IMR-90 (cell line): Measurements from ENCODE around the gene RBMS3. TPM values are rescaled to one million over a fixed set of nuclear protein-coding genes. Genes with fewer than 3 reads are reported as not detected.

Experiments used
- ATAC-seq: fragments of 200-7000 bp; cut with Tn5 transposase; 2 replicates; pipeline ENCODE4 v1.9.1; 2020; ENCODE audit warnings: low read depth, mild to moderate bottlenecking, moderate library complexity
- BruUV-seq: library from RNA; stranded (reverse); fragments of 400-500 nt; replicated peaks from 2 replicates; lab custom pipeline; 2021; lab: Mats Ljungman, UMichigan
- CTCF ChIA-PET: fragments of 300-600 bp; formaldehyde crosslinking; extraction: SDS; loops from one replicate; lab custom pipeline; 2021; ENCODE audit warnings: antibody characterized with exemption; lab: Yijun Ruan, JAX
- POLR2A ChIA-PET: fragments of 300-600 bp; sonication (Branson Sonifier 250); formaldehyde crosslinking; loops from one replicate; lab custom pipeline; 2022; ENCODE audit warnings: antibody characterized with exemption; ENCODE audit not compliant: unreplicated experiment; lab: Charles Lee
- DNase-seq: peaks from one replicate; pipeline ENCODE4 v3.0.0; 2013
- H2AFZ ChIP-seq: replicated peaks from 2 replicates; pipeline ENCODE3; 2013; ENCODE audit warnings: low read length, mild to moderate bottlenecking; ENCODE audit not compliant: poor library complexity
- H2AK5ac ChIP-seq: 2 replicates; pipeline ENCODE4 v1.6.1; 2013; ENCODE audit warnings: low read depth, low read length, inconsistent platforms
- H2AK9ac ChIP-seq: replicated peaks from 2 replicates; pipeline ENCODE3; 2013; ENCODE audit warnings: mild to moderate bottlenecking, low read depth, low read length, moderate library complexity; ENCODE audit not compliant: poor library complexity
- H2BK120ac ChIP-seq: 2 replicates; pipeline ENCODE4 v1.6.1; 2013; ENCODE audit warnings: low read depth, low read length, inconsistent platforms
- H2BK15ac ChIP-seq: 3 replicates; pipeline ENCODE4 v1.6.1; 2013; ENCODE audit warnings: low read depth, low read length, inconsistent platforms
- H2BK20ac ChIP-seq: 2 replicates; pipeline ENCODE4 v1.6.1; 2013; ENCODE audit warnings: low read depth, mild to moderate bottlenecking, inconsistent platforms, low read length, moderate library complexity
- H2BK5ac ChIP-seq: 2 replicates; pipeline ENCODE4 v1.6.1; 2013; ENCODE audit warnings: mild to moderate bottlenecking, low read depth, low read length, inconsistent platforms; ENCODE audit not compliant: poor library complexity, severe bottlenecking
- H3K14ac ChIP-seq: replicated peaks from 2 replicates; pipeline ENCODE4 v1.6.1; 2013; ENCODE audit warnings: low read depth, low read length, inconsistent platforms
- H3K18ac ChIP-seq: 2 replicates; pipeline ENCODE4 v1.6.1; 2013; ENCODE audit warnings: low read depth, low read length, control low read depth
- H3K23ac ChIP-seq: 2 replicates; pipeline ENCODE4 v1.6.1; 2013; ENCODE audit warnings: low read depth, low read length, inconsistent platforms
- H3K27ac ChIP-seq: 2 replicates; pipeline ENCODE4 v1.5.1; 2013; ENCODE audit warnings: mild to moderate bottlenecking, control low read depth, low read length; ENCODE audit not compliant: insufficient read depth
- H3K27me3 ChIP-seq: 2 replicates; pipeline ENCODE4 v1.6.1; 2013; ENCODE audit warnings: low read length; ENCODE audit not compliant: control insufficient read depth, insufficient read depth
- H3K36me3 ChIP-seq: 2 replicates; pipeline ENCODE4 v1.6.1; 2013; ENCODE audit warnings: low read length, mixed read lengths; ENCODE audit not compliant: control insufficient read depth, insufficient read depth
- H3K4ac ChIP-seq: 2 replicates; pipeline ENCODE4 v1.6.1; 2013; ENCODE audit warnings: low read depth, low read length, inconsistent platforms
- H3K4me1 ChIP-seq: 2 replicates; pipeline ENCODE4 v1.6.1; 2013; ENCODE audit warnings: low read length, mixed read lengths; ENCODE audit not compliant: control insufficient read depth, insufficient read depth
- H3K4me2 ChIP-seq: 2 replicates; pipeline ENCODE4 v1.6.1; 2013; ENCODE audit warnings: low read depth, mild to moderate bottlenecking, control low read depth, low read length, moderate library complexity
- H3K4me3 ChIP-seq: 2 replicates; pipeline ENCODE4 v1.5.1; 2013; ENCODE audit warnings: low read depth, mild to moderate bottlenecking, control low read depth, low read length, moderate library complexity; ENCODE audit not compliant: insufficient read depth
- H3K56ac ChIP-seq: 2 replicates; pipeline ENCODE4 v1.6.1; 2013; ENCODE audit warnings: low read length, inconsistent platforms; ENCODE audit not compliant: insufficient read depth; ENCODE audit errors: extremely low read depth
- H3K79me1 ChIP-seq, 2 experiments: 2 replicates each; pipeline ENCODE4 v1.6.1; 2013; ENCODE audit warnings: low read length in 2 of 2, inconsistent platforms in 1 of 2, low read depth in 1 of 2
- H3K9ac ChIP-seq: 2 replicates; pipeline ENCODE4 v1.6.1; 2013; ENCODE audit warnings: low read depth, low read length, control low read depth
- H3K9me1 ChIP-seq: 2 replicates; pipeline ENCODE4 v1.6.1; 2013; ENCODE audit warnings: low read length, inconsistent platforms; ENCODE audit not compliant: insufficient read depth
- H3K9me3 ChIP-seq: 2 replicates; pipeline ENCODE4 v1.6.1; 2013; ENCODE audit warnings: low read length; ENCODE audit not compliant: control insufficient read depth, insufficient read depth
- H4K20me1 ChIP-seq: 2 replicates; pipeline ENCODE4 v1.6.1; 2013; ENCODE audit warnings: low read length, inconsistent platforms; ENCODE audit not compliant: insufficient read depth
- H4K5ac ChIP-seq: 2 replicates; pipeline ENCODE4 v1.6.1; 2013; ENCODE audit warnings: mild to moderate bottlenecking, low read depth, low read length, control low read depth
- H4K8ac ChIP-seq, 2 experiments: 2 replicates each; pipeline ENCODE4 v1.6.1; 2013; ENCODE audit warnings: low read depth in 2 of 2, low read length in 2 of 2, control low read depth in 1 of 2, inconsistent platforms in 1 of 2
- H4K91ac ChIP-seq: 2 replicates; pipeline ENCODE4 v1.6.1; 2013; ENCODE audit warnings: low read depth, low read length, inconsistent platforms; ENCODE audit not compliant: insufficient read depth
- BHLHE40 ChIP-seq: fragments of 150-350 bp; IDR thresholded peaks from 2 replicates; pipeline ENCODE4 v1.6.1; 2016; ENCODE audit warnings: mild to moderate bottlenecking, low read depth, low read length
- CEBPB ChIP-seq: IDR thresholded peaks from 2 replicates; pipeline ENCODE4 v1.6.1; 2012; ENCODE audit warnings: low read depth, low read length, improper control_type of control experiment
- CHD1 ChIP-seq: IDR thresholded peaks from 2 replicates; pipeline ENCODE4 v1.6.1; 2012; ENCODE audit warnings: low read depth, low read length, improper control_type of control experiment
- CTCF ChIP-seq: conservative IDR thresholded peaks from 2 replicates; pipeline ENCODE4 v1.5.1; 2012; ENCODE audit warnings: mild to moderate bottlenecking, low read depth, low read length, improper control_type of control experiment
- ELK1 ChIP-seq: fragments of 150-350 bp; IDR thresholded peaks from 2 replicates; pipeline ENCODE4 v1.6.1; 2016; ENCODE audit warnings: low read depth, mild to moderate bottlenecking, low read length, moderate library complexity, borderline replicate concordance
- FOS ChIP-seq: fragments of 150-350 bp; IDR thresholded peaks from 2 replicates; pipeline ENCODE4 v1.6.1; 2016; ENCODE audit warnings: low read depth, low read length
- MAFK ChIP-seq: IDR thresholded peaks from 2 replicates; pipeline ENCODE4 v1.6.1; 2012; ENCODE audit warnings: low read depth, low read length, improper control_type of control experiment
- MAZ ChIP-seq: IDR thresholded peaks from 2 replicates; pipeline ENCODE4 v1.6.1; 2012; ENCODE audit warnings: low read depth, mild to moderate bottlenecking, low read length, improper control_type of control experiment, moderate library complexity, borderline replicate concordance
- MXI1 ChIP-seq: IDR thresholded peaks from 2 replicates; pipeline ENCODE4 v1.6.1; 2012; ENCODE audit warnings: low read depth, mild to moderate bottlenecking, low read length, moderate library complexity, borderline replicate concordance
- NFE2L2 ChIP-seq: fragments of 150-350 bp; IDR thresholded peaks from 2 replicates; pipeline ENCODE4 v1.6.1; 2016; ENCODE audit warnings: low read depth, mild to moderate bottlenecking, low read length
- POLR2A ChIP-seq: IDR thresholded peaks from 2 replicates; pipeline ENCODE4 v1.6.1; 2012; ENCODE audit warnings: mild to moderate bottlenecking, low read depth, low read length
- RAD21 ChIP-seq: IDR thresholded peaks from 2 replicates; pipeline ENCODE4 v1.6.1; 2012; ENCODE audit warnings: low read length, improper control_type of control experiment
- RCOR1 ChIP-seq: IDR thresholded peaks from 2 replicates; pipeline ENCODE4 v1.6.1; 2012; ENCODE audit warnings: mild to moderate bottlenecking, low read length, improper control_type of control experiment; ENCODE audit not compliant: insufficient replicate concordance
- RFX5 ChIP-seq: IDR thresholded peaks from 2 replicates; pipeline ENCODE4 v1.8.0; 2012; ENCODE audit warnings: low read depth, mild to moderate bottlenecking, low read length, moderate library complexity
- SMC3 ChIP-seq: fragments of 150-350 bp; IDR thresholded peaks from 2 replicates; pipeline ENCODE4 v1.6.1; 2016; ENCODE audit warnings: low read depth, mild to moderate bottlenecking, antibody characterized with exemption, low read length, moderate library complexity
- USF2 ChIP-seq: fragments of 150-350 bp; IDR thresholded peaks from 2 replicates; pipeline ENCODE4 v1.6.1; 2017; ENCODE audit warnings: mild to moderate bottlenecking, antibody characterized with exemption, low read length, low read depth
- WGBS, 2 experiments: methylation state at CpG; one replicate each; pipeline versions ENCODE4 v1.1.5 to v1.1.7; 2013; ENCODE audit warnings: missing lambda C conversion rate in 2 of 2; ENCODE audit not compliant: insufficient read length in 1 of 2; ENCODE audit errors: extremely low coverage in 2 of 2; 5-methylcytosine and 5-hydroxymethylcytosine counted together
- dilution Hi-C: fragments of 300-500 bp; cut with HindIII; formaldehyde crosslinking; loops from one replicate; pipeline ENCODE4 v1.14.3; 2018; ENCODE audit warnings: low sequenced_read_pairs; ENCODE audit not compliant: unreplicated experiment
- in situ Hi-C: fragments of 300-500 bp; cut with MboI; formaldehyde crosslinking; loops from 3 replicates; pipeline ENCODE4 v1.14.3; 2019; ENCODE audit warnings: low sequenced_read_pairs, inconsistent platforms, mixed read lengths
- intact Hi-C: fragments of 100-400 bp; cut with micrococcal nuclease; formaldehyde crosslinking; loops from 2 replicates; pipeline ENCODE4 v1.10.0; 2022
- polyA plus RNA-seq, 3 experiments: library from polyadenylated mRNA; depleted of rRNA; stranded (reverse); fragments of >200 nt; gene quantifications; 2 replicates each; pipeline ENCODE4 v1.2.3, GENCODE V29; 2012; ENCODE audit warnings: low replicate concordance in 1 of 3
- total RNA-seq: library from RNA; depleted of rRNA; stranded (reverse); fragments of >200 nt; gene quantifications from 2 replicates; pipeline ENCODE4 v1.2.3, GENCODE V29; 2012

The RBMS3 gene
- total and polyA plus RNA-seq, 2 of the 4 experiments (the other 2 are of a cell fraction) = 15.2 to 127 TPM

- H3K23ac ChIP-seq = no peak overlapping the region
- no peak overlapping the region for H3K4me3 ChIP-seq
- POLR2A ChIA-PET = no interaction called here
- H4K91ac ChIP-seq = no peak overlapping the region
- no peak overlapping the region for H2BK120ac ChIP-seq
- H3K18ac ChIP-seq = no peak overlapping the region
- H3K27me3 ChIP-seq = no peaks in the 10 kb centered on the region
- TF ChIP-seq USF2 = no peak
- TF ChIP-seq FOS = no peak
- TF ChIP-seq BHLHE40 = no peak
- TF ChIP-seq RCOR1 = no peak
- no peak for TF ChIP-seq RFX5
- TF ChIP-seq ELK1 = no peak
- TF ChIP-seq RAD21 = no peak
- no peak for TF ChIP-seq SMC3
- TF ChIP-seq MXI1 = no peak
- TF ChIP-seq CEBPB = no peak
- no peak for TF ChIP-seq CHD1
- TF ChIP-seq MAFK = no peak
- no peak for TF ChIP-seq NFE2L2
- no peak for TF ChIP-seq POLR2A
- TF ChIP-seq CTCF = no peak
- TF ChIP-seq MAZ = no peak
- no peak overlapping the region for H3K4ac ChIP-seq
- no peak overlapping the region for H3K14ac ChIP-seq
- peaks cover 2% of the 10 kb centered on the region; the same call in 1 of the 2 replicates for H3K4me1 ChIP-seq
- intact Hi-C loops = no loop called here
- no peak overlapping the region for H2BK15ac ChIP-seq
- WGBS, 2 experiments = no CpG with 5 or more reads among the region's 3 CpGs
- no peak overlapping the region for H3K9ac ChIP-seq
- ATAC-seq = peak; percentile 49
- dilution Hi-C loops = no loop called here
- H3K4me2 ChIP-seq = no peak overlapping the region
- no peak overlapping the region for H2BK20ac ChIP-seq
- no peak overlapping the region for H2AFZ ChIP-seq
- H3K79me1 ChIP-seq = peaks cover 8 to 9% of the 10 kb centered on the region in 2 experiments
- BruUV-seq = no TSS peak
- DNase-seq = peak; percentile 42
- no peak overlapping the region for H2BK5ac ChIP-seq
- H4K8ac ChIP-seq = no peak overlapping the region
- no peaks in the 10 kb centered on the region for H3K9me1 ChIP-seq
- H3K36me3 ChIP-seq = no peaks in the 10 kb centered on the region
- in situ Hi-C loops = no loop called here
- no peaks in the 10 kb centered on the region for H4K20me1 ChIP-seq
- H2AK9ac ChIP-seq = no peak overlapping the region
- H4K5ac ChIP-seq = no peak overlapping the region
- no peak overlapping the region for H3K56ac ChIP-seq
- no peak overlapping the region for H2AK5ac ChIP-seq
- no peak overlapping the region for H3K27ac ChIP-seq
- no peaks in the 10 kb centered on the region for H3K9me3 ChIP-seq
- CTCF ChIA-PET = interaction anchor here (0.5 kb wide), 1 partner anchor 14 kb away, joined by 6 read pairs; no protein-coding TSS in a partner anchor
Measured at GRCh38 chr3:29718661-29719065, 437.8 kb downstream of the RBMS3 start.
